ENCODE data around the gene EIF5. TPM values are rescaled to one million over a fixed set of nuclear protein-coding genes. Genes with fewer than 3 reads are reported as not detected.

EIF5 gene
- total and polyA plus RNA-seq, 2 experiments from 2014 or later: 194 to 634 TPM

- no peak for TF ChIP-seq ETS1 (IDR thresholded peaks at IDR 0.05)
- TF ChIP-seq CREB1 (CRISPR knock-in tag; IDR thresholded peaks at IDR 0.05; ENCODE audit: low read depth): no peak
- TF ChIP-seq ZNF114 (CRISPR knock-in tag; IDR thresholded peaks at IDR 0.05): no peak
Measured at GRCh38 chr14:103290961-103291360, 43.1 kb upstream of the EIF5 start (continued).

- Mint-ChIP-seq H3K36me3 (ENCODE audit: low read depth) (no peaks in the 10 kb centered on the region; the same call in 2 of the 3 replicates), H3K27me3 (ENCODE audit: insufficient read depth, low read depth, poor library complexity) (peaks cover 8% of the 10 kb centered on the region), H3K4me1 (peaks cover 6% of the 10 kb centered on the region), H3K27ac (no peak overlapping the region), H3K4me3 (no peak overlapping the region), H3K9me3 (peaks cover 13% of the 10 kb centered on the region)
- ATAC-seq (peak; percentile 92), DNase-seq (ENCODE audit: low spot score) (peak; percentile 85)
- no peaks in the 10 kb centered on the region for H3K79me2 ChIP-seq (replicated peaks; ENCODE audit: insufficient read depth)
- TF ChIP-seq CTCF (conservative IDR thresholded peaks at IDR 0.05; ENCODE audit: low read depth in 2 of 2) (peak; percentile 94 to 98), EZH2phosphoT487 (IDR thresholded peaks at IDR 0.05; ENCODE audit: unreplicated experiment) (no peak)
- H4K20me1 ChIP-seq (replicated peaks; ENCODE audit: insufficient read depth): no peaks in the 10 kb centered on the region
- H3K27ac ChIP-seq (ENCODE audit: low read depth): no peak overlapping the region
- H3K36me3 ChIP-seq (ENCODE audit: insufficient read depth): no peaks in the 10 kb centered on the region
- no peak overlapping the region for H3K4me3 ChIP-seq
- no peaks in the 10 kb centered on the region for H3K4me1 ChIP-seq (ENCODE audit: insufficient read depth)
- no peak overlapping the region for H3K4me2 ChIP-seq
- no peaks in the 10 kb centered on the region for H3K27me3 ChIP-seq (ENCODE audit: insufficient read depth)
- H3K9me2 ChIP-seq (ENCODE audit: insufficient read depth): no peaks in the 10 kb centered on the region
- H2AFZ ChIP-seq: no peak overlapping the region
- no peaks in the 10 kb centered on the region for H3F3A ChIP-seq (replicated peaks; ENCODE audit: low read depth)
Measured at GRCh38 chr14:103292426-103293374, 41.3 kb upstream of the EIF5 start.

GRCh38 chr14:103293465-103293864 lies 40.6 kb upstream of the EIF5 start:
- Histone ChIP-seq H3K4me3 (no peak overlapping the region), H3F3A (replicated peaks; ENCODE audit: low read depth) (no peaks in the 10 kb centered on the region), H2AFZ (no peak overlapping the region), H3K36me3 (ENCODE audit: insufficient read depth) (no peaks in the 10 kb centered on the region), H4K20me1 (replicated peaks; ENCODE audit: insufficient read depth) (no peaks in the 10 kb centered on the region), H3K4me2 (no peak overlapping the region), H3K27ac (ENCODE audit: low read depth) (no peak overlapping the region), H3K4me1 (ENCODE audit: insufficient read depth) (no peaks in the 10 kb centered on the region), H3K27me3 (ENCODE audit: insufficient read depth) (no peaks in the 10 kb centered on the region), H3K9me2 (ENCODE audit: insufficient read depth) (no peaks in the 10 kb centered on the region), H3K79me2 (replicated peaks; ENCODE audit: insufficient read depth) (no peaks in the 10 kb centered on the region)
- ATAC-seq (no peak), DNase-seq (ENCODE audit: low spot score) (no peak)
- H3K36me3 Mint-ChIP-seq (ENCODE audit: low read depth): no peaks in the 10 kb centered on the region; the same call in 2 of the 3 replicates
- H3K4me1 Mint-ChIP-seq: peaks cover 6% of the 10 kb centered on the region
- peaks cover 13% of the 10 kb centered on the region for H3K9me3 Mint-ChIP-seq
- no peak overlapping the region for H3K27ac Mint-ChIP-seq
- H3K4me3 Mint-ChIP-seq: no peak overlapping the region
- H3K27me3 Mint-ChIP-seq (ENCODE audit: insufficient read depth, low read depth, poor library complexity): peaks cover 8% of the 10 kb centered on the region
- TF ChIP-seq ZNF462 (CRISPR knock-in tag; IDR thresholded peaks at IDR 0.05) (no peak), CREB1 (CRISPR knock-in tag; IDR thresholded peaks at IDR 0.05; ENCODE audit: low read depth) (no peak), ZNF114 (CRISPR knock-in tag; IDR thresholded peaks at IDR 0.05) (no peak), STAT1 (IDR thresholded peaks at IDR 0.05; ENCODE audit: unreplicated experiment) (no peak), ZNF331 (CRISPR knock-in tag; IDR thresholded peaks at IDR 0.05; ENCODE audit: low read depth) (no peak), JUNB (IDR thresholded peaks at IDR 0.05; ENCODE audit: unreplicated experiment) (no peak), NANOG (IDR thresholded peaks at IDR 0.05; ENCODE audit: borderline replicate concordance) (no peak)
